KOPT-K1 (cell line): ENCODE data around the gene MCTP1.

ENCODE experiments used
- H3K27ac ChIP-seq: fragments of 200-600 bp; sonication (generic); 2 replicates; pipeline ENCODE4 v1.5.1; 2016; ENCODE audit warnings: antibody characterized with exemption, mild to moderate bottlenecking, low read depth, low read length; ENCODE audit not compliant: poor library complexity, severe bottlenecking
- H3K36me3 ChIP-seq: fragments of 200-600 bp; sonication (generic); 2 replicates; pipeline ENCODE4 v1.5.1; 2017; ENCODE audit warnings: antibody characterized with exemption, mild to moderate bottlenecking, low read length, moderate library complexity; ENCODE audit not compliant: insufficient read depth
- H3K9me3 ChIP-seq: fragments of 200-600 bp; sonication (generic); 2 replicates; pipeline ENCODE4 v1.5.1; 2017; ENCODE audit warnings: antibody characterized with exemption, low read length, mild to moderate bottlenecking; ENCODE audit not compliant: insufficient read depth, poor library complexity, severe bottlenecking

Gene MCTP1

GRCh38 chr5:94928891-94929290, 356.0 kb downstream of the MCTP1 start:
- no peaks in the 10 kb centered on the region for H3K9me3 ChIP-seq
- no peaks in the 10 kb centered on the region for H3K36me3 ChIP-seq
- no peak overlapping the region for H3K27ac ChIP-seq

GRCh38 chr5:94920570-94920969, 364.3 kb downstream of the MCTP1 start:
- Histone ChIP-seq H3K36me3 (no peaks in the 10 kb centered on the region), H3K9me3 (no peaks in the 10 kb centered on the region)

GRCh38 chr5:94916619-94917018, 368.3 kb downstream of the MCTP1 start:
- no peaks in the 10 kb centered on the region for H3K36me3 ChIP-seq
- no peaks in the 10 kb centered on the region for H3K9me3 ChIP-seq
- H3K27ac ChIP-seq, result no peak overlapping the region

More at GRCh38 chr5:94920570-94920969, 364.3 kb downstream of the MCTP1 start:
- no peak overlapping the region for H3K27ac ChIP-seq

- Histone ChIP-seq H3K9me3 (no peaks in the 10 kb centered on the region), H3K36me3 (no peaks in the 10 kb centered on the region), H3K27ac (no peak overlapping the region)
Measured at GRCh38 chr5:94911276-94911675, 373.6 kb downstream of the MCTP1 start.

GRCh38 chr5:94910721-94911120, 374.2 kb downstream of the MCTP1 start:
- Histone ChIP-seq H3K36me3 (no peaks in the 10 kb centered on the region), H3K9me3 (no peaks in the 10 kb centered on the region), H3K27ac (no peak overlapping the region)

GRCh38 chr5:94908889-94909480, 375.9 kb downstream of the MCTP1 start:
- Histone ChIP-seq H3K36me3 (no peaks in the 10 kb centered on the region), H3K9me3 (no peaks in the 10 kb centered on the region), H3K27ac (no peak overlapping the region)

- Histone ChIP-seq H3K27ac (no peak overlapping the region), H3K9me3 (no peaks in the 10 kb centered on the region), H3K36me3 (no peaks in the 10 kb centered on the region)
Measured at GRCh38 chr5:94906750-94907149, 378.1 kb downstream of the MCTP1 start.

GRCh38 chr5:94903726-94904125, 381.2 kb downstream of the MCTP1 start:
- Histone ChIP-seq H3K27ac (no peak overlapping the region), H3K9me3 (no peaks in the 10 kb centered on the region), H3K36me3 (no peaks in the 10 kb centered on the region)

GRCh38 chr5:94901191-94901979, 383.5 kb downstream of the MCTP1 start:
- Histone ChIP-seq H3K36me3 (no peaks in the 10 kb centered on the region), H3K9me3 (no peaks in the 10 kb centered on the region), H3K27ac (no peak overlapping the region)

GRCh38 chr5:94900006-94900505, 384.8 kb downstream of the MCTP1 start:
- Histone ChIP-seq H3K27ac (no peak overlapping the region), H3K9me3 (no peaks in the 10 kb centered on the region), H3K36me3 (no peaks in the 10 kb centered on the region)

- Histone ChIP-seq H3K9me3 (no peaks in the 10 kb centered on the region), H3K36me3 (no peaks in the 10 kb centered on the region), H3K27ac (no peak overlapping the region)
Measured at GRCh38 chr5:94893412-94894135, 391.3 kb downstream of the MCTP1 start.

GRCh38 chr5:94891972-94892371, 392.9 kb downstream of the MCTP1 start:
- no peaks in the 10 kb centered on the region for H3K36me3 ChIP-seq
- H3K27ac ChIP-seq, result no peak overlapping the region
- H3K9me3 ChIP-seq, result no peaks in the 10 kb centered on the region

- no peaks in the 10 kb centered on the region for H3K9me3 ChIP-seq
- H3K36me3 ChIP-seq, result no peaks in the 10 kb centered on the region
- H3K27ac ChIP-seq, result no peak overlapping the region
Measured at GRCh38 chr5:94891565-94891964, 393.3 kb downstream of the MCTP1 start.

- no peaks in the 10 kb centered on the region for H3K9me3 ChIP-seq
- H3K36me3 ChIP-seq, result no peaks in the 10 kb centered on the region
- H3K27ac ChIP-seq, result no peak overlapping the region
Measured at GRCh38 chr5:94890907-94891306, 394.0 kb downstream of the MCTP1 start.

GRCh38 chr5:94888674-94889073, 396.2 kb downstream of the MCTP1 start:
- Histone ChIP-seq H3K36me3 (no peaks in the 10 kb centered on the region), H3K27ac (no peak overlapping the region), H3K9me3 (no peaks in the 10 kb centered on the region)
